ENCODE data around the gene MAGI2.

MAGI2 gene

DNA sequence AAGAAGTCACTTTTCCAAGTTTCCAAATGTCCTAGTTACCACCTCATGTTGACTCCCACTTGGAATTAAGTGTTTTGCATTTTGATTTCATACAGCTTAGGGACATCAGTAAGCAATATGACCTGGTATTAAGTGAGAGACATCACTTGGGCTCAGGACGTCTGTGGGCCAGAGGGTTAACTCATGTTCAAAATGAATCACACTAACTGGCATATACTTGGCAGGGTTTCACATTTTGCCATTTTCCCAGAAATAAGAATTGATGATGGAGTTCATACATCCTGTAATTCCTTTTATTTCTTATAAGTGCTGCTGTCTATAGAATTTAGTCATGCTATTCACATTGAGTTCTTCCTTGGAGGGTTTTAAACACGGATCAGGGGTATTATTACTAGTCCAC is 1138.3 kb downstream of the MAGI2 start:
- no peak for TF ChIP-seq CSDC2 (CRISPR knock-in tag; IDR thresholded peaks at IDR 0.05)
- peak; percentile 82 for TF ChIP-seq ISL1 (CRISPR knock-in tag; IDR thresholded peaks at IDR 0.05)
- peak; percentile 68 for ATAC-seq

DNA sequence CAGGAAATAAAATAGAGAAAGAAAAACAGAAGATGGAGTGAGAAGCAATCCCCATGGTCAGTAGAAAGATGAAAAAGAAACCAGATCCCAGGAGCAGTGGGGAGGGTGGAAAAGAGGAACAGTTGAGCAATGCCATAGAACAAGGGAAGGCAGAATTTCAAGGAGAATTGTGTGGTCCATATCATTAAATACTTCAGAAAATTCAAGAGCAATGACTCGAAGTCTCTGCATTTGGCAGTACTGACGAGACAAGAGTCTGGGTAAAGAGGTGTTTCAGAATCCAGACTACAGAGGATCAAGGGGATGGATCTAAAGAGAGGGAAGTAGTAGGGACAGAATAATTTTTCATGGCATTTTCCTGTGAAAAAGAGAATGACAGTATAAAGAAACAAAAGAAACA is 1142.3 kb downstream of the MAGI2 start:
- TF ChIP-seq ISL1 (CRISPR knock-in tag; IDR thresholded peaks at IDR 0.05): 0 out of 2 replicates have a peak, but pooled peaks have one; percentile 10
- TF ChIP-seq, protein P1, sequence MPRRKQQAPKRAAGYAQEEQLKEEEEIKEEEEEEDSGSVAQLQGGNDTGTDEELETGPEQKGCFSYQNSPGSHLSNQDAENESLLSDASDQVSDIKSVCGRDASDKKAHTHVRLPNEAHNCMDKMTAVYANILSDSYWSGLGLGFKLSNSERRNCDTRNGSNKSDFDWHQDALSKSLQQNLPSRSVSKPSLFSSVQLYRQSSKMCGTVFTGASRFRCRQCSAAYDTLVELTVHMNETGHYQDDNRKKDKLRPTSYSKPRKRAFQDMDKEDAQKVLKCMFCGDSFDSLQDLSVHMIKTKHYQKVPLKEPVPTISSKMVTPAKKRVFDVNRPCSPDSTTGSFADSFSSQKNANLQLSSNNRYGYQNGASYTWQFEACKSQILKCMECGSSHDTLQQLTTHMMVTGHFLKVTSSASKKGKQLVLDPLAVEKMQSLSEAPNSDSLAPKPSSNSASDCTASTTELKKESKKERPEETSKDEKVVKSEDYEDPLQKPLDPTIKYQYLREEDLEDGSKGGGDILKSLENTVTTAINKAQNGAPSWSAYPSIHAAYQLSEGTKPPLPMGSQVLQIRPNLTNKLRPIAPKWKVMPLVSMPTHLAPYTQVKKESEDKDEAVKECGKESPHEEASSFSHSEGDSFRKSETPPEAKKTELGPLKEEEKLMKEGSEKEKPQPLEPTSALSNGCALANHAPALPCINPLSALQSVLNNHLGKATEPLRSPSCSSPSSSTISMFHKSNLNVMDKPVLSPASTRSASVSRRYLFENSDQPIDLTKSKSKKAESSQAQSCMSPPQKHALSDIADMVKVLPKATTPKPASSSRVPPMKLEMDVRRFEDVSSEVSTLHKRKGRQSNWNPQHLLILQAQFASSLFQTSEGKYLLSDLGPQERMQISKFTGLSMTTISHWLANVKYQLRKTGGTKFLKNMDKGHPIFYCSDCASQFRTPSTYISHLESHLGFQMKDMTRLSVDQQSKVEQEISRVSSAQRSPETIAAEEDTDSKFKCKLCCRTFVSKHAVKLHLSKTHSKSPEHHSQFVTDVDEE (CRISPR knock-in tag; IDR thresholded peaks at IDR 0.05): no peak
- peak; percentile 40; the same call in 2 of the 3 replicates for ATAC-seq

DNA sequence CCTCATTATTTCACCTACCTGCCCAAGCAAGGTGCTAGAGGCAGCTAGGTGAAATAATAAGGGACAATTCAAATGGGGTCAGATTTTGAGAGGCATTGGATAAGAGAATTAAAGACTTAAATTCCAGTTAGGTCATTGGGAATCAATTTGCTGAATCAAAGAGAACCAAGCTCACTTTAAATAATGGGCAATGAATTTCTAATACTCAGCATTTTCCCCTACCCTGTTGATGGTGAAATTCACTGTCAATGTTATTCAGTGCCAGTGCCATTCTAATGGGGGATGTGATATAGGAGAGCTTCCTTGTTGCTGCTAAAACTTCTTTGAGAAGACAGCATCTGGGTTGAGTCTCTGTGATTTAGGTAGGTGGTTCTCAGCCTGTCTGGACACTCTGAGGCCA is 1145.6 kb downstream of the MAGI2 start:
- TF ChIP-seq TOX (CRISPR knock-in tag; IDR thresholded peaks at IDR 0.05; ENCODE audit: borderline replicate concordance) (no peak), TCF4 (CRISPR knock-in tag; IDR thresholded peaks at IDR 0.05; ENCODE audit: borderline replicate concordance) (no peak), BACH2 (CRISPR knock-in tag; IDR thresholded peaks at IDR 0.05; ENCODE audit: borderline replicate concordance) (no peak), ZC3H10 (CRISPR knock-in tag; IDR thresholded peaks at IDR 0.05) (no peak), ZFP30 (CRISPR knock-in tag; IDR thresholded peaks at IDR 0.05) (no peak)
- TF ChIP-seq, protein P2, sequence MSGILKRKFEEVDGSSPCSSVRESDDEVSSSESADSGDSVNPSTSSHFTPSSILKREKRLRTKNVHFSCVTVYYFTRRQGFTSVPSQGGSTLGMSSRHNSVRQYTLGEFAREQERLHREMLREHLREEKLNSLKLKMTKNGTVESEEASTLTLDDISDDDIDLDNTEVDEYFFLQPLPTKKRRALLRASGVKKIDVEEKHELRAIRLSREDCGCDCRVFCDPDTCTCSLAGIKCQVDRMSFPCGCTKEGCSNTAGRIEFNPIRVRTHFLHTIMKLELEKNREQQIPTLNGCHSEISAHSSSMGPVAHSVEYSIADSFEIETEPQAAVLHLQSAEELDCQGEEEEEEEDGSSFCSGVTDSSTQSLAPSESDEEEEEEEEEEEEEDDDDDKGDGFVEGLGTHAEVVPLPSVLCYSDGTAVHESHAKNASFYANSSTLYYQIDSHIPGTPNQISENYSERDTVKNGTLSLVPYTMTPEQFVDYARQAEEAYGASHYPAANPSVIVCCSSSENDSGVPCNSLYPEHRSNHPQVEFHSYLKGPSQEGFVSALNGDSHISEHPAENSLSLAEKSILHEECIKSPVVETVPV (CRISPR knock-in tag; IDR thresholded peaks at IDR 0.05): no peak
- TF ChIP-seq, protein P3, sequence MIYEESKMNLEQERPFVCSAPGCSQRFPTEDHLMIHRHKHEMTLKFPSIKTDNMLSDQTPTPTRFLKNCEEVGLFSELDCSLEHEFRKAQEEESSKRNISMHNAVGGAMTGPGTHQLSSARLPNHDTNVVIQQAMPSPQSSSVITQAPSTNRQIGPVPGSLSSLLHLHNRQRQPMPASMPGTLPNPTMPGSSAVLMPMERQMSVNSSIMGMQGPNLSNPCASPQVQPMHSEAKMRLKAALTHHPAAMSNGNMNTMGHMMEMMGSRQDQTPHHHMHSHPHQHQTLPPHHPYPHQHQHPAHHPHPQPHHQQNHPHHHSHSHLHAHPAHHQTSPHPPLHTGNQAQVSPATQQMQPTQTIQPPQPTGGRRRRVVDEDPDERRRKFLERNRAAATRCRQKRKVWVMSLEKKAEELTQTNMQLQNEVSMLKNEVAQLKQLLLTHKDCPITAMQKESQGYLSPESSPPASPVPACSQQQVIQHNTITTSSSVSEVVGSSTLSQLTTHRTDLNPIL (CRISPR knock-in tag; IDR thresholded peaks at IDR 0.05; ENCODE audit: low read depth): no peak
- TF ChIP-seq, protein P4, sequence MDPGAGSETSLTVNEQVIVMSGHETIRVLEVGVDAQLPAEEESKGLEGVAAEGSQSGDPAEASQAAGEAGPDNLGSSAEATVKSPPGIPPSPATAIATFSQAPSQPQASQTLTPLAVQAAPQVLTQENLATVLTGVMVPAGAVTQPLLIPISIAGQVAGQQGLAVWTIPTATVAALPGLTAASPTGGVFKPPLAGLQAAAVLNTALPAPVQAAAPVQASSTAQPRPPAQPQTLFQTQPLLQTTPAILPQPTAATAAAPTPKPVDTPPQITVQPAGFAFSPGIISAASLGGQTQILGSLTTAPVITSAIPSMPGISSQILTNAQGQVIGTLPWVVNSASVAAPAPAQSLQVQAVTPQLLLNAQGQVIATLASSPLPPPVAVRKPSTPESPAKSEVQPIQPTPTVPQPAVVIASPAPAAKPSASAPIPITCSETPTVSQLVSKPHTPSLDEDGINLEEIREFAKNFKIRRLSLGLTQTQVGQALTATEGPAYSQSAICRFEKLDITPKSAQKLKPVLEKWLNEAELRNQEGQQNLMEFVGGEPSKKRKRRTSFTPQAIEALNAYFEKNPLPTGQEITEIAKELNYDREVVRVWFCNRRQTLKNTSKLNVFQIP (CRISPR knock-in tag; IDR thresholded peaks at IDR 0.05; ENCODE audit: borderline replicate concordance, low read depth): no peak
- no peak for ATAC-seq

DNA sequence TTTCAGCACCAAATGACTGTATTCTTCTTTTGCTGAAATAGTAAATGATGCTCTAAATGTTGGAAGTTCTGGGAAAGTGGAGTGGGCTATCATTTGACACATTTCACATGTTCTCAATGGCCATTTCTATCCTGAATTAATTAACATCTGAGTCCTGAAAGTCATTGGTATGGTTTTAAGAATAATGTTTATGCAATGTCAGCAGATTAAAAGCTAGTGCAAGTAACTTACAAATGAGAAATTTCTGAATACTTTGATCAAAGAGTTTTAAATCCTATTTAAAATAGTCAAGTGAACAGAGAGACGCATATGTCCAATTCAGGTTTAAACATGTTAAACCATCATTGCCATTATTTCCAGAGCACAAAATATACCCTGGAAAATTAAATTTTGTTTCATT is 1146.8 kb downstream of the MAGI2 start:
- TF ChIP-seq SNAI2 (CRISPR knock-in tag; IDR thresholded peaks at IDR 0.05) (no peak), ZFP3 (CRISPR knock-in tag; IDR thresholded peaks at IDR 0.05) (no peak), PPARA (CRISPR knock-in tag; IDR thresholded peaks at IDR 0.05; ENCODE audit: borderline replicate concordance) (no peak)
- TF ChIP-seq, protein P3 (CRISPR knock-in tag; IDR thresholded peaks at IDR 0.05; ENCODE audit: low read depth): no peak
- no peak for ATAC-seq

DNA sequence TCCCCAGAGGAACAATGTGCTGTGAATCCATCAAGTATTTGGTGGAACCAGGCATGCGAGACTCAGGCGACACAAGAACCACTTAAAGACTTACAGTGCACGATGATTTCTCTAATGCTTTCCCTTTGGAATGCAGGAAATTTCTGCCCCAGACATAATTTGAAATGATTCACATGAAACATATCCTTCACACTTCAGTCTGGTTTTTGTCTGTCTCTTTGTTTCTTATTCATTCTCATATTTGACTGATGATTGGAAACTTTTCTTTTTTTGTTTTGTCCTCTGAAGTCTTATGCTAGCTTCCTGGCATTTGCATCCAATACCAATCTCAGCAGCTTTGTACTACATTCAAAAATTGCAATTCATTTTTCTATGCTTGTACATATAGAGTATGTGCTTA is 1152.1 kb downstream of the MAGI2 start:
- ATAC-seq: peak; percentile 84
- TF ChIP-seq ZFP30 (CRISPR knock-in tag; IDR thresholded peaks at IDR 0.05) (no peak), OSR1 (CRISPR knock-in tag; IDR thresholded peaks at IDR 0.05) (no peak), TCF4 (CRISPR knock-in tag; IDR thresholded peaks at IDR 0.05; ENCODE audit: borderline replicate concordance) (peak; percentile 41; the same call in 1 of the 2 replicates), SNAI2 (CRISPR knock-in tag; IDR thresholded peaks at IDR 0.05) (peak; percentile 57; the same call in 1 of the 2 replicates), ZNF565 (CRISPR knock-in tag; conservative IDR thresholded peaks at IDR 0.05; ENCODE audit: low read depth) (no peak), CSDC2 (CRISPR knock-in tag; IDR thresholded peaks at IDR 0.05) (no peak), ISL1 (CRISPR knock-in tag; IDR thresholded peaks at IDR 0.05) (peak; percentile 99), ARNTL (CRISPR knock-in tag; IDR thresholded peaks at IDR 0.05; ENCODE audit: borderline replicate concordance, low read depth) (no peak), TOX (CRISPR knock-in tag; IDR thresholded peaks at IDR 0.05; ENCODE audit: borderline replicate concordance) (peak; percentile 82; the same call in 1 of the 2 replicates), GLIS3 (CRISPR knock-in tag; IDR thresholded peaks at IDR 0.05) (0 out of 2 replicates have a peak, but pooled peaks have one; percentile 20), ZC3H10 (CRISPR knock-in tag; IDR thresholded peaks at IDR 0.05) (peak; percentile 81; the same call in 1 of the 2 replicates), ZFP3 (CRISPR knock-in tag; IDR thresholded peaks at IDR 0.05) (no peak), PPARA (CRISPR knock-in tag; IDR thresholded peaks at IDR 0.05; ENCODE audit: borderline replicate concordance) (no peak)
- TF ChIP-seq, protein P2 (CRISPR knock-in tag; IDR thresholded peaks at IDR 0.05): no peak
- TF ChIP-seq, protein P5, sequence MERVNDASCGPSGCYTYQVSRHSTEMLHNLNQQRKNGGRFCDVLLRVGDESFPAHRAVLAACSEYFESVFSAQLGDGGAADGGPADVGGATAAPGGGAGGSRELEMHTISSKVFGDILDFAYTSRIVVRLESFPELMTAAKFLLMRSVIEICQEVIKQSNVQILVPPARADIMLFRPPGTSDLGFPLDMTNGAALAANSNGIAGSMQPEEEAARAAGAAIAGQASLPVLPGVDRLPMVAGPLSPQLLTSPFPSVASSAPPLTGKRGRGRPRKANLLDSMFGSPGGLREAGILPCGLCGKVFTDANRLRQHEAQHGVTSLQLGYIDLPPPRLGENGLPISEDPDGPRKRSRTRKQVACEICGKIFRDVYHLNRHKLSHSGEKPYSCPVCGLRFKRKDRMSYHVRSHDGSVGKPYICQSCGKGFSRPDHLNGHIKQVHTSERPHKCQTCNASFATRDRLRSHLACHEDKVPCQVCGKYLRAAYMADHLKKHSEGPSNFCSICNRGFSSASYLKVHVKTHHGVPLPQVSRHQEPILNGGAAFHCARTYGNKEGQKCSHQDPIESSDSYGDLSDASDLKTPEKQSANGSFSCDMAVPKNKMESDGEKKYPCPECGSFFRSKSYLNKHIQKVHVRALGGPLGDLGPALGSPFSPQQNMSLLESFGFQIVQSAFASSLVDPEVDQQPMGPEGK (CRISPR knock-in tag; IDR thresholded peaks at IDR 0.05; ENCODE audit: borderline replicate concordance): no peak

All from SK-N-SH treated with all-trans-retinoic acid at 6 μM for 48 hours (cell line).